GM12878 (cell line): ENCODE measurements around the gene PRKCE. TPM values are rescaled to one million over a fixed set of nuclear protein-coding genes. Genes with fewer than 3 reads are reported as not detected.

Experiments used
- ATF7 ChIP-seq: fragments of 450-650 bp; IDR thresholded peaks from 2 replicates; pipeline ENCODE4 v1.6.1; 2016; ENCODE audit warnings: low read depth, mild to moderate bottlenecking
- BCL11A ChIP-seq: IDR thresholded peaks from 2 replicates; pipeline ENCODE4 v1.6.1; 2011; ENCODE audit warnings: low read depth, low read length
- BHLHE40 ChIP-seq, 2 experiments: fragments of 450-650 bp in 1 of 2; IDR thresholded peaks; 2 replicates each; pipeline ENCODE4 v1.6.1; 2011 to 2017; ENCODE audit warnings: low read depth in 2 of 2, borderline replicate concordance in 1 of 2, improper control_type of control experiment in 1 of 2, low read length in 1 of 2, mild to moderate bottlenecking in 1 of 2
- CBFB ChIP-seq: IDR thresholded peaks from 2 replicates; pipeline ENCODE4 v1.6.1; 2016; ENCODE audit warnings: antibody characterized with exemption, low read depth
- CREM ChIP-seq: IDR thresholded peaks from 2 replicates; pipeline ENCODE4 v1.6.1; 2014; ENCODE audit warnings: antibody characterized with exemption, low read depth
- EED ChIP-seq: sonication (generic); IDR thresholded peaks from 2 replicates; pipeline ENCODE4 v1.6.1; 2016; ENCODE audit warnings: antibody characterized with exemption, low read depth
- ETV6 ChIP-seq, 2 experiments: fragments of 450-650 bp in 1 of 2; IDR thresholded peaks in 1 of 2; conservative IDR thresholded peaks in 1 of 2; 2 replicates each; pipeline ENCODE4 v1.6.1; 2014; ENCODE audit warnings: antibody characterized with exemption in 1 of 2, borderline replicate concordance in 1 of 2, low read depth in 1 of 2, mild to moderate bottlenecking in 1 of 2, moderate library complexity in 1 of 2
- FOXM1 ChIP-seq: IDR thresholded peaks from 2 replicates; pipeline ENCODE4 v1.6.1; 2012; ENCODE audit warnings: low read depth, mild to moderate bottlenecking, inconsistent platforms, low read length, moderate library complexity
- JUNB ChIP-seq: IDR thresholded peaks from 2 replicates; pipeline ENCODE4 v1.6.1; 2016; ENCODE audit warnings: antibody characterized with exemption, mild to moderate bottlenecking
- MEF2A ChIP-seq: IDR thresholded peaks from 2 replicates; pipeline ENCODE4 v1.6.1; 2011; ENCODE audit warnings: low read depth, mild to moderate bottlenecking, low read length, moderate library complexity; ENCODE audit not compliant: insufficient read depth
- MTA2 ChIP-seq: fragments of 450-650 bp; IDR thresholded peaks from 2 replicates; pipeline ENCODE4 v1.6.1; 2016; ENCODE audit warnings: low read depth, mild to moderate bottlenecking, moderate library complexity
- NFIC ChIP-seq: IDR thresholded peaks from 2 replicates; pipeline ENCODE4 v1.6.1; 2012; ENCODE audit warnings: low read depth, mild to moderate bottlenecking, inconsistent platforms, low read length, moderate library complexity
- PAX5 ChIP-seq: IDR thresholded peaks from 2 replicates; pipeline ENCODE4 v1.6.1; 2011; ENCODE audit warnings: low read depth, low read length, borderline replicate concordance
- PBX3 ChIP-seq: IDR thresholded peaks from 2 replicates; pipeline ENCODE4 v1.6.1; 2011; ENCODE audit warnings: mild to moderate bottlenecking, low read depth, low read length, moderate library complexity; ENCODE audit not compliant: insufficient replicate concordance
- POU2F2 ChIP-seq: IDR thresholded peaks from 3 replicates; pipeline ENCODE4 v1.6.1; 2011; ENCODE audit warnings: low read depth, mild to moderate bottlenecking, low read length, borderline replicate concordance
- RB1 ChIP-seq: fragments of 450-650 bp; formaldehyde crosslinking; IDR thresholded peaks from 2 replicates; pipeline ENCODE4 v1.6.1; 2017; ENCODE audit warnings: mild to moderate bottlenecking, borderline replicate concordance
- REST ChIP-seq: IDR thresholded peaks from 2 replicates; pipeline ENCODE4 v1.6.1; 2012; ENCODE audit warnings: mild to moderate bottlenecking, low read depth, low read length
- RUNX3 ChIP-seq: IDR thresholded peaks from 2 replicates; pipeline ENCODE4 v1.6.1; 2012; ENCODE audit warnings: low read length, inconsistent platforms
- SPI1 ChIP-seq: IDR thresholded peaks from 2 replicates; pipeline ENCODE4 v1.6.1; 2011; ENCODE audit warnings: low read depth, mild to moderate bottlenecking, low read length, moderate library complexity, borderline replicate concordance; ENCODE audit not compliant: insufficient read depth
- TCF12 ChIP-seq: IDR thresholded peaks from 2 replicates; pipeline ENCODE4 v1.6.1; 2011; ENCODE audit warnings: low read depth, mild to moderate bottlenecking, low read length
- ZBED1 ChIP-seq: IDR thresholded peaks from 2 replicates; pipeline ENCODE4 v1.6.1; 2016; ENCODE audit warnings: borderline replicate concordance
- ZNF384 ChIP-seq: IDR thresholded peaks from 2 replicates; pipeline ENCODE4 v1.6.1; 2012; ENCODE audit warnings: low read depth, mild to moderate bottlenecking, low read length, improper control_type of control experiment, borderline replicate concordance
- polyA plus RNA-seq, 11 experiments: library from polyadenylated mRNA; depleted of rRNA in 4 of 11; unstranded in 6 of 11; stranded (reverse) in 5 of 11; fragments of >200 nt; fragmentation: Nextera tagmentation in 4 of 11; fragmentation: Illumina TruSeq in 1 of 11; extraction: Ambion mirVana in 4 of 11; extraction: Trizol in 1 of 11; gene quantifications; 1 replicate in 1 of 11; 2 replicates in 10 of 11; pipeline versions ENCODE4 v1.2.1 to v1.2.3, GENCODE V29; 2011 to 2016; ENCODE audit warnings: inconsistent platforms in 2 of 11, missing spikeins in 2 of 11, low read depth in 1 of 11
- total RNA-seq, 4 experiments: library from RNA; depleted of rRNA in 3 of 4; stranded (reverse); fragments of >200 nt in 3 of 4; fragmentation: Illumina TruSeq in 1 of 4; extraction: Trizol in 1 of 4; gene quantifications; 2 replicates each; pipeline versions ENCODE4 v1.2.1 to v1.2.3, GENCODE V29; 2013 to 2021
- TF ChIP-seq, protein P1 (sequence below): IDR thresholded peaks from 2 replicates; pipeline ENCODE4 v1.6.1; 2012; ENCODE audit warnings: low read depth, low read length, improper control_type of control experiment
- TF ChIP-seq, protein P2 (sequence below): fragments of 450-650 bp; IDR thresholded peaks from 2 replicates; pipeline ENCODE4 v1.6.1; 2017; ENCODE audit warnings: borderline replicate concordance

PRKCE gene
- total and polyA plus RNA-seq, 10 of the 15 experiments (the other 5 are each of a cell fraction or from before 2014, with no cell fraction given), result 2.6 to 28.2 (median 11.3) TPM

DNA sequence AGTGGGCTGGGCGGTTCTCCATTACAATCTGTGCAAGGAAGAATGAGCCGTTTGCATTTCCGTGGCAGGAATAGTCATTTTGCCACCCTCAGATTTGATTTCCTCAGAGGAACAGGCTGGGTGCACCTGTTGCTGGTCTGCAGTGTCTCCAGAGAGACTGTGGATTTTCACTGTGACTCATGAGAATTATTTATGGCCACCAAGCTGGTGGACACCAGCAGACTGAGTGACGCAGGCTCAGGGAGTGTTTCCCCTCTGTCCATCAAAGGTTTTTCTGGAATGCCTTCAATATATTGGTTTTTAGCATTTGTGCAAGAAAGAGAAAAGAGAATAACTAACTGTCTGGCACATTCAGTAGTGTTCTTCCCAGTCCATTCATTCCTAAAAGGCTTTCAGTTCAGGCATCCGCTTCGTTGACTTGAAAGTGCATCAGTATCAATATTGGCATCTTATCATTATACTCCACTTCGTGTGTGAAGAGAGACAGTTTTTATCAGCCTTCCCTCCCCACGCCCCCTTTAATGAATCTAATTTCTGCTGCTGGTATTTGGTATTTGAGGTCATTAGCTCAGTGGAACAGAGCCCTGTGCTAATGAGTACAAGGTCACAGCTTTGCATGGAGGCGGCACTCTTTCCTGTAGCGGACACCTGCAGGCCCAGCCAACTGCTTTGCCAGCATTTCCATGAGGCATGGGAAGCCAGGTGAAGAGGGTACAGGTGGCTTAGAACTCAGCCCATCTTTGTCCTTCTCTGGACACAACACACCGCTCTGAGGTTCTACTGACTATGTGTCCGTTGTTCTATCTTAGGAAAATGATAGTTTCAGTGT lies 39.9 kb downstream of the PRKCE start (continued):
- TF ChIP-seq CREM (peak; percentile 85), REST (no peak), NFIC (peak; percentile 91), CBFB (0 out of 2 replicates have a peak, but pooled peaks have one; percentile 58), PBX3 (peak; percentile 78), RUNX3 (peak; percentile 84), FOXM1 (peak; percentile 89), JUNB (peak; percentile 90), ETV6 (conservative IDR thresholded peaks at IDR 0.05 in 1 of 2, IDR thresholded peaks at IDR 0.05 in 1 of 2; ENCODE audit: borderline replicate concordance in 1 of 2, low read depth in 1 of 2) (peak in 1 of 2 experiments; percentile 95; a peak in 2 of 4 replicates), TCF12 (peak; percentile 99), PAX5 (peak; percentile 83), ZBED1 (peak; percentile 69; the same call in 1 of the 2 replicates), MTA2 (peak; percentile 63; the same call in 1 of the 2 replicates), EED (peak; percentile 99), ATF7 (0 out of 2 replicates have a peak, but pooled peaks have one; percentile 21), SPI1 (peak; percentile 52; the same call in 1 of the 2 replicates), POU2F2 (0 out of 3 replicates have a peak, but pooled peaks have one; percentile 63), MEF2A (peak; percentile 92), ZNF384 (no peak), RB1 (no peak), BHLHE40 (IDR thresholded peaks at IDR 0.05; ENCODE audit: borderline replicate concordance in 1 of 2, low read depth in 2 of 2, low read length in 1 of 2) (peak; percentile 24 to 42; a peak in 1 of 4 replicates), BCL11A (peak; percentile 72; the same call in 1 of the 2 replicates)
- TF ChIP-seq, protein P1, sequence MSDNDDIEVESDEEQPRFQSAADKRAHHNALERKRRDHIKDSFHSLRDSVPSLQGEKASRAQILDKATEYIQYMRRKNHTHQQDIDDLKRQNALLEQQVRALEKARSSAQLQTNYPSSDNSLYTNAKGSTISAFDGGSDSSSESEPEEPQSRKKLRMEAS, result no peak
- TF ChIP-seq, protein P2, sequence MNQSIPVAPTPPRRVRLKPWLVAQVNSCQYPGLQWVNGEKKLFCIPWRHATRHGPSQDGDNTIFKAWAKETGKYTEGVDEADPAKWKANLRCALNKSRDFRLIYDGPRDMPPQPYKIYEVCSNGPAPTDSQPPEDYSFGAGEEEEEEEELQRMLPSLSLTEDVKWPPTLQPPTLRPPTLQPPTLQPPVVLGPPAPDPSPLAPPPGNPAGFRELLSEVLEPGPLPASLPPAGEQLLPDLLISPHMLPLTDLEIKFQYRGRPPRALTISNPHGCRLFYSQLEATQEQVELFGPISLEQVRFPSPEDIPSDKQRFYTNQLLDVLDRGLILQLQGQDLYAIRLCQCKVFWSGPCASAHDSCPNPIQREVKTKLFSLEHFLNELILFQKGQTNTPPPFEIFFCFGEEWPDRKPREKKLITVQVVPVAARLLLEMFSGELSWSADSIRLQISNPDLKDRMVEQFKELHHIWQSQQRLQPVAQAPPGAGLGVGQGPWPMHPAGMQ, result no peak
